Thyroid gland (tissue), 4 donors: ENCODE measurements around the gene EMX1. TPM values are rescaled to one million over a fixed set of nuclear protein-coding genes. Genes with fewer than 3 reads are reported as not detected.

Experiments
- DNase-seq, 2 donors: peaks; one replicate each; pipeline ENCODE4 v3.0.0-alpha.2; 2019
- H3K27ac ChIP-seq, 3 donors: fragments of 200-600 bp; sonication (generic); 1 replicate in 2 of 3; 2 replicates in 1 of 3; pipeline ENCODE4 v1.5.1; 2016 to 2019; ENCODE audit warnings: mild to moderate bottlenecking in 1 of 3, moderate library complexity in 1 of 3
- H3K27me3 ChIP-seq: fragments of 200-600 bp; sonication (generic); one replicate; pipeline ENCODE4 v1.5.1; 2019
- H3K36me3 ChIP-seq, 2 donors: fragments of 200-600 bp; sonication (generic); one replicate each; pipeline ENCODE4 v1.5.1; 2016 to 2019
- H3K4me1 ChIP-seq, 2 donors: fragments of 200-600 bp; sonication (generic); one replicate each; pipeline ENCODE4 v1.5.1; 2017 to 2019
- H3K4me3 ChIP-seq, 3 donors: fragments of 200-600 bp; sonication (generic); replicated peaks in 1 of 3; 1 replicate in 2 of 3; 2 replicates in 1 of 3; pipeline ENCODE4 v1.5.1; 2016; ENCODE audit warnings: mild to moderate bottlenecking in 1 of 3
- H3K9me3 ChIP-seq: fragments of 200-600 bp; sonication (generic); one replicate; pipeline ENCODE4 v1.5.1; 2017
- CTCF ChIP-seq, 6 experiments: fragments of 200-600 bp in 3 of 6; fragments of 450-650 bp in 3 of 6; sonication (generic) in 3 of 6; IDR thresholded peaks; one replicate each; pipeline ENCODE4 v1.5.1; 2016 to 2019; ENCODE audit warnings: antibody characterized with exemption in 6 of 6, mild to moderate bottlenecking in 2 of 6, inconsistent platforms in 1 of 6, moderate library complexity in 1 of 6
- POLR2A ChIP-seq, 2 donors: fragments of 450-650 bp; IDR thresholded peaks; one replicate each; pipeline ENCODE4 v1.6.1; 2017; ENCODE audit warnings: antibody characterized with exemption in 2 of 2, mild to moderate bottlenecking in 2 of 2, moderate library complexity in 1 of 2
- WGBS, 2 donors: methylation state at CpG; one replicate each; pipeline ENCODE4 v1.1.5; 2017; 5-methylcytosine and 5-hydroxymethylcytosine counted together
- intact Hi-C: fragments of 100-400 bp; cut with DNase I; formaldehyde crosslinking; loops from one replicate; pipeline ENCODE4 v1.15.1; 2023
- total RNA-seq, 4 donors: library from RNA; depleted of rRNA; stranded (reverse); fragments of >200 nt; gene quantifications; one replicate each; pipeline ENCODE4 v1.2.3, GENCODE V29; 2016

The EMX1 gene
- total RNA-seq, 4 donors from 2014 or later: 0.22 TPM; not detected in 3

- peaks cover 4 to 8% of the 10 kb centered on the region in 2 donors for H3K4me1 ChIP-seq
- H3K27ac ChIP-seq: no peak overlapping the region
- H3K4me3 ChIP-seq: no peak overlapping the region
- H3K36me3 ChIP-seq: peaks cover 4 to 6% of the 10 kb centered on the region in 2 donors
- WGBS, 2 donors: 4 to 20% methylated on average over 4 of the region's 4 CpGs
- H3K27me3 ChIP-seq: no peaks in the 10 kb centered on the region
- intact Hi-C loops: loop anchor here (10.0 kb wide), 1 partner anchor 280 kb away; no protein-coding TSS in a partner anchor
- DNase-seq: no peak
- H3K9me3 ChIP-seq: no peaks in the 10 kb centered on the region
- TF ChIP-seq CTCF (IDR thresholded peaks at IDR 0.05): no peak
- TF ChIP-seq POLR2A (IDR thresholded peaks at IDR 0.05): no peak
Observed at GRCh38 chr2:72895154-72895553, 22.2 kb upstream of the EMX1 start.

- peak; percentile 41 to 61 for DNase-seq
- 9% methylated on average over 15 to 16 of the region's 16 CpGs for WGBS, 2 donors
- intact Hi-C loops: loop anchor here (10.0 kb wide), 1 partner anchor 279 kb away; no protein-coding TSS in a partner anchor
- no peaks in the 10 kb centered on the region for H3K27me3 ChIP-seq
- peaks cover 4 to 6% of the 10 kb centered on the region in 2 donors for H3K36me3 ChIP-seq
- no peak for TF ChIP-seq CTCF (IDR thresholded peaks at IDR 0.05)
- TF ChIP-seq POLR2A (IDR thresholded peaks at IDR 0.05): no peak
- H3K27ac ChIP-seq: no peak overlapping the region
- H3K4me1 ChIP-seq: peaks cover 4 to 8% of the 10 kb centered on the region in 2 donors
- no peak overlapping the region for H3K4me3 ChIP-seq
- no peaks in the 10 kb centered on the region for H3K9me3 ChIP-seq
Observed at GRCh38 chr2:72895759-72896281, 21.5 kb upstream of the EMX1 start.

- Histone ChIP-seq H3K4me3 (no peak overlapping the region), H3K9me3 (no peaks in the 10 kb centered on the region), H3K27me3 (no peaks in the 10 kb centered on the region), H3K4me1 (peaks cover 4 to 8% of the 10 kb centered on the region in 2 donors), H3K36me3 (peaks cover under 1 to 4% of the 10 kb centered on the region in 2 donors), H3K27ac (no peak overlapping the region)
- no peak for DNase-seq
- intact Hi-C loops: loop anchor here (10.0 kb wide), 1 partner anchor 278 kb away; no protein-coding TSS in a partner anchor
- 88 to 91% methylated on average over 4 of the region's 4 CpGs for WGBS, 2 donors
- no peak for TF ChIP-seq POLR2A (IDR thresholded peaks at IDR 0.05)
- no peak for TF ChIP-seq CTCF (IDR thresholded peaks at IDR 0.05)
Observed at GRCh38 chr2:72896446-72896845, 20.9 kb upstream of the EMX1 start.

DNA sequence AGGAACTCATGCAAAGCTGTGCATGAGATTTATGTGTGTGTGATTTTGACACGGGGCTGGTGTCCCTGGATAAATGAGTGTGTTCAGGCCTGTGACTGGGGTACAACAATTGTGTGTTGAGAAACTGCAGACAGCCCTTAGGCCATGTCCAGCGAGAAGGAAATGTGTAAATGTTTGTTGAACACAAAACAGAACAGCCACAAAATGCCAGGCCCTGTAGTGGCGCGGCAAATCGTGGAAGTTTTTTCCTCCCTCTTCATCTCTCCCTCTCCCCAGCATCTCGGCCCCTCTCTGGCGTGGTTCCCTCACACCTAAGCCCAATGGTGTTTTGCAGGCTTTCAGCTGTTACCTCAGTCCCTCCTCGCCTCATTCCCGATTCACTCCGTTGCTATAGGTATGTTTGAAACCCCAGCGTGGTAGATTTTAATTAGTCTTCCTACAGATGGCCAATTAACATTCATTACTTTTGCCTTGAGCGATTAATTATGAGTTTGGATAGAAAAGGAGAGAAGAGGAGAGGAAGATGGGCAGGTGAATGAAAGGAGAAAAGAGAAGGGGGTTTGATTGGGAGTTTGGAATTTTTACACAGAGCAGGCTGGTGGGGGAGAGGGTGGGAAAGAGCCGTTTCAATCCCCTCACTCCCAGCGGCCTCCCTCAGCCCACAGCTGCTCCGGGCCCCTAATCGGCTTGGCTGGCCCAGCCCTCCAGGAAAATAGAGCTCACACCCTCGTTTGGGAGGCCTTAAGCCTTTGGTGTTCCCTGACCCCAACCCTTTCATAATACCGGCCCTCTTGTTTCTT, 19.3 kb upstream of the EMX1 start:
- Histone ChIP-seq H3K4me3 (no peak overlapping the region), H3K27me3 (no peaks in the 10 kb centered on the region), H3K9me3 (no peaks in the 10 kb centered on the region), H3K4me1 (peaks cover 4 to 8% of the 10 kb centered on the region in 2 donors), H3K36me3 (no peaks in the 10 kb centered on the region), H3K27ac (no peak overlapping the region)
- 61 to 66% methylated on average over 18 of the region's 18 CpGs for WGBS, 2 donors
- no peak for DNase-seq
- TF ChIP-seq CTCF (IDR thresholded peaks at IDR 0.05) (no peak), POLR2A (IDR thresholded peaks at IDR 0.05) (no peak)
- intact Hi-C loops: loop anchor here (10.0 kb wide), 1 partner anchor 277 kb away; no protein-coding TSS in a partner anchor

GRCh38 chr2:72898585-72898906, 18.8 kb upstream of the EMX1 start:
- Histone ChIP-seq H3K9me3 (no peaks in the 10 kb centered on the region), H3K27ac (no peak overlapping the region), H3K4me3 (no peak overlapping the region), H3K4me1 (peaks cover 4 to 8% of the 10 kb centered on the region in 2 donors), H3K36me3 (no peaks in the 10 kb centered on the region), H3K27me3 (no peaks in the 10 kb centered on the region)
- intact Hi-C loops: loop anchor here (10.0 kb wide), 1 partner anchor 276 kb away; no protein-coding TSS in a partner anchor
- no peak for DNase-seq
- TF ChIP-seq POLR2A (IDR thresholded peaks at IDR 0.05) (no peak), CTCF (IDR thresholded peaks at IDR 0.05) (no peak)
- WGBS, 2 donors: 78 to 79% methylated on average over 2 of the region's 2 CpGs
